ENCODE data around the gene SHROOM3. TPM values are rescaled to one million over a fixed set of nuclear protein-coding genes. Genes with fewer than 3 reads are reported as not detected.
A peak's percentile ranks its signal among the peaks of the same experiment; 100 is the strongest.
"Not testable (repeated sequence)": the region's sequence is repeated elsewhere in the genome, so short reads cannot be mapped to it uniquely, and the experiment has no call there.

The SHROOM3 gene
- total RNA-seq, 1 donor from 2014 or later = 16.2 TPM

GRCh38 chr4:76718831-76719230 lies 283.8 kb downstream of the SHROOM3 start:
- intact Hi-C loops (cut with micrococcal nuclease) = no loop called here
- no peak for DNase-seq
- H3K27me3 ChIP-seq (ENCODE audit: low read depth) = no peaks in the 10 kb centered on the region
- H3K4me3 ChIP-seq = no peak overlapping the region
- no peak for TF ChIP-seq CTCF (IDR thresholded peaks at IDR 0.05; ENCODE audit: borderline replicate concordance)
- H3K36me3 ChIP-seq = no peaks in the 10 kb centered on the region
- no peak overlapping the region for H3K27ac ChIP-seq (replicated peaks)
- H3K4me1 ChIP-seq = peaks cover 18% of the 10 kb centered on the region
- H3K9me3 ChIP-seq (replicated peaks) = no peaks in the 10 kb centered on the region

- Histone ChIP-seq H3K27ac (replicated peaks) (no peak overlapping the region), H3K36me3 (no peaks in the 10 kb centered on the region), H3K27me3 (ENCODE audit: low read depth) (no peaks in the 10 kb centered on the region), H3K4me1 (peaks cover 19% of the 10 kb centered on the region), H3K9me3 (replicated peaks) (no peaks in the 10 kb centered on the region), H3K4me3 (no peak overlapping the region)
- DNase-seq = no peak
- no peak for TF ChIP-seq CTCF (IDR thresholded peaks at IDR 0.05; ENCODE audit: borderline replicate concordance)
- intact Hi-C loops (cut with micrococcal nuclease) = no loop called here
Measured at GRCh38 chr4:76720121-76720520, 285.1 kb downstream of the SHROOM3 start.

GRCh38 chr4:76722146-76722545 lies 287.1 kb downstream of the SHROOM3 start:
- intact Hi-C loops (cut with micrococcal nuclease); DNase-seq; H3K36me3 ChIP-seq; H3K27ac ChIP-seq (replicated peaks); H3K9me3 ChIP-seq (replicated peaks); H3K27me3 ChIP-seq (ENCODE audit: low read depth); H3K4me3 ChIP-seq: not testable (repeated sequence)
- H3K4me1 ChIP-seq = peaks cover 19% of the 10 kb centered on the region

- TF ChIP-seq CTCF (IDR thresholded peaks at IDR 0.05; ENCODE audit: borderline replicate concordance) = no peak
- H3K36me3 ChIP-seq = no peaks in the 10 kb centered on the region
- no peak for DNase-seq
- H3K27me3 ChIP-seq (ENCODE audit: low read depth) = no peaks in the 10 kb centered on the region
- no peaks in the 10 kb centered on the region for H3K9me3 ChIP-seq (replicated peaks)
- H3K4me3 ChIP-seq = no peak overlapping the region
- peaks cover 19% of the 10 kb centered on the region for H3K4me1 ChIP-seq
- intact Hi-C loops (cut with micrococcal nuclease) = no loop called here
- no peak overlapping the region for H3K27ac ChIP-seq (replicated peaks)
Measured at GRCh38 chr4:76722838-76723237, 287.8 kb downstream of the SHROOM3 start.

- H3K36me3 ChIP-seq = no peaks in the 10 kb centered on the region
- H3K4me1 ChIP-seq = peaks cover 19% of the 10 kb centered on the region
- no peak for DNase-seq
- TF ChIP-seq CTCF (IDR thresholded peaks at IDR 0.05; ENCODE audit: borderline replicate concordance) = no peak
- H3K9me3 ChIP-seq (replicated peaks) = no peaks in the 10 kb centered on the region
- intact Hi-C loops (cut with micrococcal nuclease) = no loop called here
- H3K4me3 ChIP-seq = no peak overlapping the region
- H3K27ac ChIP-seq (replicated peaks) = peak overlapping the region; percentile 42
- no peaks in the 10 kb centered on the region for H3K27me3 ChIP-seq (ENCODE audit: low read depth)
Measured at GRCh38 chr4:76723373-76723772, 288.3 kb downstream of the SHROOM3 start.

- Histone ChIP-seq H3K36me3 (no peaks in the 10 kb centered on the region), H3K4me1 (peaks cover 19% of the 10 kb centered on the region), H3K9me3 (replicated peaks) (no peaks in the 10 kb centered on the region), H3K4me3 (no peak overlapping the region), H3K27ac (replicated peaks) (peak overlapping the region; percentile 42), H3K27me3 (ENCODE audit: low read depth) (no peaks in the 10 kb centered on the region)
- DNase-seq = no peak
- intact Hi-C loops (cut with micrococcal nuclease) = no loop called here
- TF ChIP-seq CTCF (IDR thresholded peaks at IDR 0.05; ENCODE audit: borderline replicate concordance) = no peak
Measured at GRCh38 chr4:76723924-76724323, 288.9 kb downstream of the SHROOM3 start.
